CD14-positive monocyte (primary cell): ENCODE results near the gene RAD51C. TPM values are rescaled to one million over a fixed set of nuclear protein-coding genes. Genes with fewer than 3 reads are reported as not detected.
"Not testable (repeated sequence)": the region's sequence is repeated elsewhere in the genome, so short reads cannot be mapped to it uniquely, and the experiment has no call there.

Experiments
- DNase-seq, 3 donors: peaks; one replicate each; pipeline ENCODE4 v3.0.0-alpha.2; 2011 to 2022
- H2AFZ ChIP-seq: 2 replicates; pipeline ENCODE4 v1.6.0; 2012; ENCODE audit warnings: mild to moderate bottlenecking, low read depth, low read length, inconsistent platforms; ENCODE audit not compliant: insufficient read depth, poor library complexity, severe bottlenecking
- H3K27ac ChIP-seq, 2 donors: 1 replicate in 1 of 2; 2 replicates in 1 of 2; pipeline ENCODE4 v1.5.1; 2012 to 2013; ENCODE audit warnings: low read length in 2 of 2, control low read depth in 1 of 2, inconsistent platforms in 1 of 2, low read depth in 1 of 2, mild to moderate bottlenecking in 1 of 2
- H3K27me3 ChIP-seq, 2 donors: one replicate each; pipeline versions ENCODE4 v1.6.0 to v1.6.1; 2011 to 2013; ENCODE audit warnings: low read length in 2 of 2; ENCODE audit not compliant: control insufficient read depth in 2 of 2, insufficient read depth in 2 of 2
- H3K36me3 ChIP-seq, 2 donors: replicated peaks in 1 of 2; 1 replicate in 1 of 2; 2 replicates in 1 of 2; pipeline versions ENCODE4 v1.5.1 to v1.6.1; 2012 to 2013; ENCODE audit warnings: low read length in 2 of 2, control low read depth in 1 of 2, inconsistent platforms in 1 of 2, mild to moderate bottlenecking in 1 of 2; ENCODE audit not compliant: insufficient read depth in 2 of 2, control insufficient read depth in 1 of 2
- H3K4me1 ChIP-seq, 2 donors: 1 replicate in 1 of 2; 2 replicates in 1 of 2; pipeline versions ENCODE4 v1.5.1 to v1.6.1; 2012 to 2013; ENCODE audit warnings: low read length in 2 of 2, control low read depth in 1 of 2, inconsistent platforms in 1 of 2, mild to moderate bottlenecking in 1 of 2, moderate library complexity in 1 of 2; ENCODE audit not compliant: insufficient read depth in 2 of 2, control insufficient read depth in 1 of 2
- H3K4me2 ChIP-seq: replicated peaks from 2 replicates; pipeline ENCODE3; 2012; ENCODE audit warnings: low read length, moderate library complexity, mild to moderate bottlenecking; ENCODE audit not compliant: poor library complexity, severe bottlenecking; ENCODE audit errors: extremely low read depth
- H3K4me3 ChIP-seq, 3 experiments: fragments of 200-600 bp in 1 of 3; sonication (generic) in 1 of 3; replicated peaks in 1 of 3; 1 replicate in 2 of 3; 2 replicates in 1 of 3; pipeline ENCODE4 v1.5.1; 2011 to 2013; ENCODE audit warnings: low read length in 3 of 3, mild to moderate bottlenecking in 3 of 3, control low read depth in 2 of 3, low read depth in 2 of 3, inconsistent platforms in 1 of 3, moderate library complexity in 1 of 3
- H3K79me2 ChIP-seq: 2 replicates; pipeline ENCODE4 v1.6.0; 2012; ENCODE audit warnings: mild to moderate bottlenecking, control low read depth, inconsistent platforms, low read length, moderate library complexity; ENCODE audit not compliant: insufficient read depth
- H3K9ac ChIP-seq: 2 replicates; pipeline ENCODE4 v1.6.0; 2017; ENCODE audit warnings: low read length, mild to moderate bottlenecking; ENCODE audit not compliant: insufficient read depth, poor library complexity, severe bottlenecking
- H3K9me3 ChIP-seq, 2 donors: replicated peaks in 1 of 2; 1 replicate in 1 of 2; 2 replicates in 1 of 2; pipeline versions ENCODE4 v1.5.1 to v1.6.1; 2012 to 2013; ENCODE audit warnings: low read length in 2 of 2, control low read depth in 1 of 2; ENCODE audit not compliant: control insufficient read depth in 1 of 2, insufficient read depth in 1 of 2
- H4K20me1 ChIP-seq: 2 replicates; pipeline ENCODE4 v1.6.0; 2012; ENCODE audit warnings: mild to moderate bottlenecking, low read length, control low read depth, moderate library complexity; ENCODE audit not compliant: insufficient read depth
- H3K27ac Mint-ChIP-seq, 7 donors: one replicate each; pipeline ENCODE4 v1.8.0; 2020; ENCODE audit warnings: mild to moderate bottlenecking in 7 of 7, mixed read lengths in 7 of 7, moderate library complexity in 6 of 7, inconsistent platforms in 2 of 7
- H3K27me3 Mint-ChIP-seq, 3 donors: one replicate each; pipeline ENCODE4 v1.8.0; 2021 to 2022; ENCODE audit warnings: low read depth in 3 of 3, mild to moderate bottlenecking in 3 of 3, mixed read lengths in 3 of 3, moderate library complexity in 3 of 3, inconsistent platforms in 1 of 3
- H3K36me3 Mint-ChIP-seq, 2 donors: one replicate each; pipeline ENCODE4 v1.8.0; 2020; ENCODE audit warnings: mixed read lengths in 2 of 2, inconsistent platforms in 1 of 2, mild to moderate bottlenecking in 1 of 2
- H3K4me1 Mint-ChIP-seq: one replicate; pipeline ENCODE4 v1.8.0; 2020; ENCODE audit warnings: mild to moderate bottlenecking, mixed read lengths
- H3K4me3 Mint-ChIP-seq, 2 donors: one replicate each; pipeline ENCODE4 v1.8.0; 2020; ENCODE audit warnings: mild to moderate bottlenecking in 2 of 2, mixed read lengths in 2 of 2, moderate library complexity in 1 of 2
- H3K9me3 Mint-ChIP-seq, 7 donors: one replicate each; pipeline ENCODE4 v1.8.0; 2020 to 2022; ENCODE audit warnings: mixed read lengths in 7 of 7, mild to moderate bottlenecking in 6 of 7, moderate library complexity in 6 of 7, inconsistent platforms in 2 of 7
- WGBS: methylation state at CpG from one replicate; pipeline ENCODE4 v1.1.5; 2013; ENCODE audit warnings: missing lambda C conversion rate; ENCODE audit not compliant: insufficient coverage; 5-methylcytosine and 5-hydroxymethylcytosine counted together
- intact Hi-C, 2 donors: fragments of 100-400 bp; cut with micrococcal nuclease; formaldehyde crosslinking; loops; one replicate each; pipeline versions ENCODE4 v1.15.0 to v1.15.1; 2023
- polyA plus RNA-seq, 3 donors: library from polyadenylated mRNA; depleted of rRNA in 1 of 3; unstranded in 2 of 3; stranded (reverse) in 1 of 3; fragments of 300-500 nt in 2 of 3; fragments of >200 nt in 1 of 3; fragmentation: Illumina TruSeq in 2 of 3; gene quantifications; 1 replicate in 2 of 3; 2 replicates in 1 of 3; pipeline ENCODE4 v1.2.3, GENCODE V29; 2012 to 2021
- TF ChIP-seq, protein P1 (sequence below): fragments of 200-600 bp; IDR thresholded peaks from one replicate; pipeline ENCODE4 v1.8.0; 2022; ENCODE audit warnings: antibody characterized with exemption, mild to moderate bottlenecking

The RAD51C gene
- polyA plus RNA-seq, 3 donors = 6.8 to 14.5 (median 13.1) TPM

DNA sequence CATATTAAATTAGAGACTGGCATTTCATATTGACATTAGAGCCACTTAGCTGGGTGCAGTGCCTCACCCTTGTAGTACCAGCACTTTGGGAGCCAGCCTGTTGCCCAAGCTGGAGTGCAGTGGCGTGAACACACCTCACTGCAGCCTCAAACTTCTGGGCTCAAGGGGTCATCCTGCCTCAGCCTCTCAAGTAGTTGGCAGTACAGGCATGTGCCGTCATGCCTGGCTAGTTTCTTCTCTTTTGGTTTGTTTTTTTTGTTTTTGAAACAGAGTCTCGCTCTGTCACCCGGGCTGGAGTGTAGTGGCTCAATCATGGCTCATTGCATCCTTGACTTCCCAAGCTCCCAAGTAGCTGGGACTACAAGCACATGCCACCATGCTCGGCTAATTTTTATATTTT lies 72.0 kb downstream of the RAD51C start:
- no peak overlapping the region for H3K4me3 Mint-ChIP-seq
- no peak overlapping the region for H3K27ac Mint-ChIP-seq
- Histone ChIP-seq H2AFZ (no peak overlapping the region), H3K4me3 (no peak overlapping the region), H3K27ac (no peak overlapping the region), H3K4me1 (no peaks in the 10 kb centered on the region), H3K9me3 (no peaks in the 10 kb centered on the region), H3K36me3 (no peaks in the 10 kb centered on the region), H4K20me1 (no peaks in the 10 kb centered on the region), H3K79me2 (no peaks in the 10 kb centered on the region), H3K9ac (no peak overlapping the region), H3K4me2 (no peak overlapping the region), H3K27me3 (peaks cover 20 to 34% of the 10 kb centered on the region in 2 donors)
- TF ChIP-seq, protein P1, sequence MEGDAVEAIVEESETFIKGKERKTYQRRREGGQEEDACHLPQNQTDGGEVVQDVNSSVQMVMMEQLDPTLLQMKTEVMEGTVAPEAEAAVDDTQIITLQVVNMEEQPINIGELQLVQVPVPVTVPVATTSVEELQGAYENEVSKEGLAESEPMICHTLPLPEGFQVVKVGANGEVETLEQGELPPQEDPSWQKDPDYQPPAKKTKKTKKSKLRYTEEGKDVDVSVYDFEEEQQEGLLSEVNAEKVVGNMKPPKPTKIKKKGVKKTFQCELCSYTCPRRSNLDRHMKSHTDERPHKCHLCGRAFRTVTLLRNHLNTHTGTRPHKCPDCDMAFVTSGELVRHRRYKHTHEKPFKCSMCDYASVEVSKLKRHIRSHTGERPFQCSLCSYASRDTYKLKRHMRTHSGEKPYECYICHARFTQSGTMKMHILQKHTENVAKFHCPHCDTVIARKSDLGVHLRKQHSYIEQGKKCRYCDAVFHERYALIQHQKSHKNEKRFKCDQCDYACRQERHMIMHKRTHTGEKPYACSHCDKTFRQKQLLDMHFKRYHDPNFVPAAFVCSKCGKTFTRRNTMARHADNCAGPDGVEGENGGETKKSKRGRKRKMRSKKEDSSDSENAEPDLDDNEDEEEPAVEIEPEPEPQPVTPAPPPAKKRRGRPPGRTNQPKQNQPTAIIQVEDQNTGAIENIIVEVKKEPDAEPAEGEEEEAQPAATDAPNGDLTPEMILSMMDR = no peak
- DNase-seq = no peak
- peaks cover 11 to 39% (median 24%) of the 10 kb centered on the region in 3 donors for H3K27me3 Mint-ChIP-seq
- no peaks in the 10 kb centered on the region for H3K36me3 Mint-ChIP-seq
- intact Hi-C loops = no loop called here
- WGBS = 100% methylated on average over 1 of the region's 5 CpGs
- peaks cover 0 to 2% (median 0%) of the 10 kb centered on the region in 7 donors for H3K9me3 Mint-ChIP-seq
- no peaks in the 10 kb centered on the region for H3K4me1 Mint-ChIP-seq

GRCh38 chr17:58778482-58778881 lies 86.1 kb downstream of the RAD51C start:
- H3K79me2 ChIP-seq, H2AFZ ChIP-seq, H3K4me3 ChIP-seq, intact Hi-C loops, H3K27me3 ChIP-seq, H4K20me1 ChIP-seq, H3K36me3 ChIP-seq, H3K9me3 ChIP-seq, H3K9me3 Mint-ChIP-seq, H3K27ac ChIP-seq, DNase-seq, H3K4me1 Mint-ChIP-seq, H3K27ac Mint-ChIP-seq, H3K4me2 ChIP-seq, H3K36me3 Mint-ChIP-seq, H3K4me3 Mint-ChIP-seq, H3K4me1 ChIP-seq, H3K9ac ChIP-seq: not testable (repeated sequence)
- no CpG with 5 or more reads among the region's 5 CpGs for WGBS
- H3K27me3 Mint-ChIP-seq = peaks cover 5 to 20% (median 20%) of the 10 kb centered on the region in 3 donors
